Gastroesophageal sphincter (tissue), 4 donors: ENCODE measurements around the gene ARAP3. TPM values are rescaled to one million over a fixed set of nuclear protein-coding genes. Genes with fewer than 3 reads are reported as not detected.

Experiments
- ATAC-seq: fragments of 150-250 bp; one replicate; pipeline ENCODE4 v1.9.1; 2016; ENCODE audit warnings: mild to moderate bottlenecking, moderate library complexity
- H3K27ac ChIP-seq, 4 donors: fragments of 200-600 bp; sonication (generic) in 3 of 4; 1 replicate in 3 of 4; 2 replicates in 1 of 4; pipeline ENCODE4 v1.5.1; 2016 to 2019
- H3K27me3 ChIP-seq: fragments of 200-600 bp; sonication (generic); one replicate; pipeline ENCODE4 v1.5.1; 2019
- H3K36me3 ChIP-seq, 2 donors: fragments of 200-600 bp; sonication (generic); one replicate each; pipeline ENCODE4 v1.5.1; 2019; ENCODE audit warnings: control low read depth in 1 of 2
- H3K4me1 ChIP-seq, 3 donors: fragments of 200-600 bp; sonication (generic); 1 replicate in 2 of 3; 2 replicates in 1 of 3; pipeline ENCODE4 v1.5.1; 2016 to 2019; ENCODE audit warnings: control low read depth in 2 of 3
- H3K4me3 ChIP-seq, 2 donors: fragments of 200-600 bp; sonication (generic); one replicate each; pipeline ENCODE4 v1.5.1; 2019; ENCODE audit warnings: mild to moderate bottlenecking in 1 of 2, moderate library complexity in 1 of 2
- H3K9me3 ChIP-seq, 3 donors: fragments of 200-600 bp; sonication (generic); one replicate each; pipeline ENCODE4 v1.5.1; 2017 to 2019; ENCODE audit warnings: control low read depth in 2 of 3
- CTCF ChIP-seq, 4 experiments: fragments of 200-600 bp in 2 of 4; fragments of 450-650 bp in 2 of 4; sonication (generic) in 1 of 4; IDR thresholded peaks; one replicate each; pipeline ENCODE4 v1.5.1; 2017 to 2019; ENCODE audit warnings: antibody characterized with exemption in 4 of 4, mild to moderate bottlenecking in 2 of 4, moderate library complexity in 2 of 4
- EP300 ChIP-seq: sonication (generic); formaldehyde crosslinking; IDR thresholded peaks from one replicate; pipeline ENCODE4 v1.6.1; 2017; ENCODE audit warnings: antibody characterized with exemption, mild to moderate bottlenecking
- POLR2A ChIP-seq, 2 donors: fragments of 450-650 bp; IDR thresholded peaks; one replicate each; pipeline ENCODE4 v1.6.1; 2017; ENCODE audit warnings: antibody characterized with exemption in 2 of 2, mild to moderate bottlenecking in 2 of 2, moderate library complexity in 1 of 2
- POLR2AphosphoS5 ChIP-seq: sonication (generic); formaldehyde crosslinking; IDR thresholded peaks from one replicate; pipeline ENCODE4 v1.6.1; 2017; ENCODE audit warnings: antibody characterized with exemption
- WGBS, 2 donors: methylation state at CpG; one replicate each; pipeline ENCODE4 v1.1.5; 2018; ENCODE audit warnings: low coverage in 1 of 2; 5-methylcytosine and 5-hydroxymethylcytosine counted together
- total RNA-seq, 4 donors: library from RNA; depleted of rRNA; stranded (reverse); fragments of >200 nt; gene quantifications; one replicate each; pipeline ENCODE4 v1.1.0, GENCODE V29; 2016

Gene ARAP3
- total RNA-seq, 4 donors from 2014 or later: 5.3 to 7.2 (median 6.2) TPM

- TF ChIP-seq EP300 (no peak), POLR2A (IDR thresholded peaks at IDR 0.05) (no peak), POLR2AphosphoS5 (no peak), CTCF (IDR thresholded peaks at IDR 0.05) (no peak)
- no peaks in the 10 kb centered on the region for H3K27me3 ChIP-seq
- H3K36me3 ChIP-seq: peaks cover 0 to 82% of the 10 kb centered on the region in 2 donors
- H3K4me3 ChIP-seq: no peak overlapping the region
- 87 to 89% methylated on average over 4 to 6 of the region's 6 CpGs for WGBS, 2 donors
- no peak for ATAC-seq
- H3K9me3 ChIP-seq: no peaks in the 10 kb centered on the region
- H3K27ac ChIP-seq: no peak overlapping the region
- H3K4me1 ChIP-seq: peaks cover 0 to 7% (median 0%) of the 10 kb centered on the region in 3 donors
These were observed 53.7 kb downstream of the ARAP3 start for GRCh38 chr5:141628175-141628788.

- peaks cover 0 to 86% of the 10 kb centered on the region in 2 donors for H3K36me3 ChIP-seq
- ATAC-seq: no peak
- peaks cover 0 to 8% (median 0%) of the 10 kb centered on the region in 3 donors for H3K4me1 ChIP-seq
- 73 to 100% methylated on average over 1 to 5 of the region's 5 CpGs for WGBS, 2 donors
- H3K4me3 ChIP-seq: no peak overlapping the region
- H3K9me3 ChIP-seq: no peaks in the 10 kb centered on the region
- no peak for TF ChIP-seq EP300
- no peak for TF ChIP-seq CTCF (IDR thresholded peaks at IDR 0.05)
- no peak for TF ChIP-seq POLR2A (IDR thresholded peaks at IDR 0.05)
- no peak for TF ChIP-seq POLR2AphosphoS5
- no peaks in the 10 kb centered on the region for H3K27me3 ChIP-seq
- H3K27ac ChIP-seq: peak overlapping the region in 1 of 4 donors; percentile 3
These were observed 58.4 kb downstream of the ARAP3 start for GRCh38 chr5:141623611-141624010.

GRCh38 chr5:141623186-141623585 is 58.8 kb downstream of the ARAP3 start:
- Histone ChIP-seq H3K4me1 (peaks cover 0 to 9% (median 0%) of the 10 kb centered on the region in 3 donors), H3K27me3 (no peaks in the 10 kb centered on the region), H3K36me3 (peaks cover 0 to 82% of the 10 kb centered on the region in 2 donors), H3K9me3 (no peaks in the 10 kb centered on the region), H3K4me3 (no peak overlapping the region), H3K27ac (peak overlapping the region in 1 of 4 donors; percentile 3)
- ATAC-seq: no peak
- TF ChIP-seq CTCF (IDR thresholded peaks at IDR 0.05) (no peak), POLR2A (IDR thresholded peaks at IDR 0.05) (no peak), EP300 (no peak), POLR2AphosphoS5 (no peak)

GRCh38 chr5:141618804-141619554 is 63.1 kb downstream of the ARAP3 start, which contains the start of gene DIAPH1:
Gene DIAPH1 (minus strand): TSS chr5:141619000. CDS start chr5:141618914, 86 bp downstream.
- H3K4me3 ChIP-seq: peak within 1 kb of the TSS; percentile 86 to 98
- peaks cover 0 to 38% (median 4%) of the 10 kb centered on the region in 3 donors for H3K4me1 ChIP-seq
- H3K27ac ChIP-seq: peak within 1 kb of the TSS; percentile 77 to 96 (median 89)
- no peaks in the 10 kb centered on the region for H3K27me3 ChIP-seq
- H3K9me3 ChIP-seq: no peaks in the 10 kb centered on the region
- 6 to 21% methylated on average over 2 to 8 of the region's 70 CpGs for WGBS, 2 donors
- peak; percentile 99 for ATAC-seq
- no peak for TF ChIP-seq EP300
- peak; percentile 87 to 89 for TF ChIP-seq POLR2A (IDR thresholded peaks at IDR 0.05)
- peak; percentile 70 for TF ChIP-seq POLR2AphosphoS5
- TF ChIP-seq CTCF (IDR thresholded peaks at IDR 0.05): peak; percentile 97 to 100 (median 98)
- H3K36me3 ChIP-seq: peaks cover 0 to 40% of the 10 kb centered on the region in 2 donors
